IPS DF 6.9 (cell line): Measurements from ENCODE around the gene PTTG1IP.
"Not testable (repeated sequence)": the region's sequence is repeated elsewhere in the genome, so short reads cannot be mapped to it uniquely, and the experiment has no call there.

Experiments
- DNase-seq: peaks from one replicate; pipeline ENCODE4 v3.0.0-alpha.2; 2013; ENCODE audit warnings: low read depth, low spot score
- H3K27ac ChIP-seq: one replicate; pipeline ENCODE4 v1.5.1; 2013; ENCODE audit warnings: low read length, control low read depth
- H3K27me3 ChIP-seq: 2 replicates; pipeline ENCODE4 v1.6.1; 2013; ENCODE audit warnings: mild to moderate bottlenecking, low read length; ENCODE audit not compliant: control insufficient read depth, insufficient read depth
- H3K36me3 ChIP-seq: 2 replicates; pipeline ENCODE4 v1.6.1; 2013; ENCODE audit warnings: low read length; ENCODE audit not compliant: control insufficient read depth, insufficient read depth
- H3K4me1 ChIP-seq: 2 replicates; pipeline ENCODE4 v1.6.1; 2013; ENCODE audit warnings: low read length; ENCODE audit not compliant: control insufficient read depth, insufficient read depth
- H3K4me3 ChIP-seq: 2 replicates; pipeline ENCODE4 v1.5.1; 2013; ENCODE audit warnings: mild to moderate bottlenecking, low read length
- H3K9me3 ChIP-seq: 2 replicates; pipeline ENCODE4 v1.6.1; 2013; ENCODE audit warnings: low read length, inconsistent platforms; ENCODE audit not compliant: control insufficient read depth, insufficient read depth
- WGBS: extraction: QIAGEN DNeasy Blood & Tissue Kit; methylation state at CpG from one replicate; pipeline ENCODE4 v1.1.7; 2013; ENCODE audit warnings: mixed read lengths, missing lambda C conversion rate; ENCODE audit not compliant: insufficient read length, insufficient coverage; 5-methylcytosine and 5-hydroxymethylcytosine counted together

Gene PTTG1IP

GRCh38 chr21:44834231-44834950 is 39.1 kb downstream of the PTTG1IP start:
- H3K4me3 ChIP-seq = no peak overlapping the region
- H3K27ac ChIP-seq = no peak overlapping the region
- H3K36me3 ChIP-seq = no peaks in the 10 kb centered on the region
- H3K4me1 ChIP-seq = peaks cover 2% of the 10 kb centered on the region; the same call in 1 of the 2 replicates
- no peak for DNase-seq
- no peaks in the 10 kb centered on the region for H3K9me3 ChIP-seq
- no peaks in the 10 kb centered on the region for H3K27me3 ChIP-seq
- WGBS = no CpG with 5 or more reads among the region's 26 CpGs

GRCh38 chr21:44833663-44834062 is 39.8 kb downstream of the PTTG1IP start:
- WGBS = no CpG with 5 or more reads among the region's 5 CpGs
- H3K27me3 ChIP-seq = no peaks in the 10 kb centered on the region

GRCh38 chr21:44832516-44833255 is 40.8 kb downstream of the PTTG1IP start:
- H3K9me3 ChIP-seq, H3K4me3 ChIP-seq, H3K36me3 ChIP-seq, DNase-seq, H3K27me3 ChIP-seq, H3K4me1 ChIP-seq, H3K27ac ChIP-seq: not testable (repeated sequence)
- WGBS = no CpG with 5 or more reads among the region's 23 CpGs

More at GRCh38 chr21:44833663-44834062, 39.8 kb downstream of the PTTG1IP start:
- Histone ChIP-seq H3K4me1 (0 out of 2 replicates have a peak, but pooled peaks cover 2% of the 10 kb centered on the region), H3K9me3 (no peaks in the 10 kb centered on the region), H3K4me3 (no peak overlapping the region), H3K27ac (no peak overlapping the region), H3K36me3 (no peaks in the 10 kb centered on the region)
- no peak for DNase-seq

- no peak overlapping the region for H3K27ac ChIP-seq
- no peaks in the 10 kb centered on the region for H3K36me3 ChIP-seq
- no peaks in the 10 kb centered on the region for H3K4me1 ChIP-seq
- no peak for DNase-seq
- no peaks in the 10 kb centered on the region for H3K27me3 ChIP-seq
- H3K4me3 ChIP-seq = no peak overlapping the region
- WGBS = no CpG with 5 or more reads among the region's 7 CpGs
- H3K9me3 ChIP-seq = no peaks in the 10 kb centered on the region; the same call in 1 of the 2 replicates
Observed at GRCh38 chr21:44831227-44831860, 42.1 kb downstream of the PTTG1IP start.

GRCh38 chr21:44829507-44830092 is 43.9 kb downstream of the PTTG1IP start:
- WGBS = no CpG with 5 or more reads among the region's 2 CpGs
- H3K4me1 ChIP-seq = no peaks in the 10 kb centered on the region
- DNase-seq = no peak
- no peak overlapping the region for H3K4me3 ChIP-seq
- no peaks in the 10 kb centered on the region for H3K36me3 ChIP-seq
- H3K27ac ChIP-seq = no peak overlapping the region
- no peaks in the 10 kb centered on the region for H3K27me3 ChIP-seq
- H3K9me3 ChIP-seq = no peaks in the 10 kb centered on the region; the same call in 1 of the 2 replicates

GRCh38 chr21:44828362-44829056 is 45.0 kb downstream of the PTTG1IP start:
- H3K4me3 ChIP-seq = no peak overlapping the region
- no peaks in the 10 kb centered on the region; the same call in 1 of the 2 replicates for H3K9me3 ChIP-seq
- no peak overlapping the region for H3K27ac ChIP-seq

GRCh38 chr21:44823179-44823660 is 50.3 kb downstream of the PTTG1IP start:
- H3K27me3 ChIP-seq = no peaks in the 10 kb centered on the region
- H3K36me3 ChIP-seq = no peaks in the 10 kb centered on the region; the same call in 1 of the 2 replicates
- peaks cover 4% of the 10 kb centered on the region for H3K9me3 ChIP-seq
- H3K27ac ChIP-seq = no peak overlapping the region
- H3K4me3 ChIP-seq = no peak overlapping the region
- H3K4me1 ChIP-seq = peaks cover 3% of the 10 kb centered on the region; the same call in 1 of the 2 replicates
- no CpG with 5 or more reads among the region's 1 CpG for WGBS
- no peak for DNase-seq

More at GRCh38 chr21:44828362-44829056, 45.0 kb downstream of the PTTG1IP start:
- Histone ChIP-seq H3K4me1 (no peaks in the 10 kb centered on the region), H3K27me3 (no peaks in the 10 kb centered on the region), H3K36me3 (no peaks in the 10 kb centered on the region)
- no CpG with 5 or more reads among the region's 4 CpGs for WGBS
- no peak for DNase-seq

- Histone ChIP-seq H3K36me3 (no peaks in the 10 kb centered on the region; the same call in 1 of the 2 replicates), H3K27me3 (no peaks in the 10 kb centered on the region), H3K9me3 (peaks cover 4% of the 10 kb centered on the region), H3K4me1 (peaks cover 3% of the 10 kb centered on the region; the same call in 1 of the 2 replicates), H3K27ac (no peak overlapping the region), H3K4me3 (no peak overlapping the region)
- no peak for DNase-seq
- WGBS = no CpG with 5 or more reads among the region's 5 CpGs
Observed at GRCh38 chr21:44822484-44823178, 50.9 kb downstream of the PTTG1IP start.

- Histone ChIP-seq H3K4me3 (no peak overlapping the region), H3K27ac (no peak overlapping the region), H3K27me3 (no peaks in the 10 kb centered on the region), H3K4me1 (peaks cover 8% of the 10 kb centered on the region), H3K9me3 (peaks cover 4% of the 10 kb centered on the region), H3K36me3 (no peaks in the 10 kb centered on the region; the same call in 1 of the 2 replicates)
- DNase-seq = no peak
- WGBS = no CpG with 5 or more reads among the region's 3 CpGs
Observed at GRCh38 chr21:44820851-44821250, 52.6 kb downstream of the PTTG1IP start.
